ENCODE results near the gene SIGLEC11.

GRCh38 chr19:49976496-49976895, 15.5 kb upstream of the SIGLEC11 start:
- TF ChIP-seq CTCF (IDR thresholded peaks at IDR 0.05) (no peak), POLR2A (IDR thresholded peaks at IDR 0.05) (no peak)

Measured in right lobe of liver (tissue), 4 donors.